Body of pancreas (tissue), 4 donors: Measurements from ENCODE around the gene ACACB.

Experiments
- CTCF ChIP-seq, 7 experiments: fragments of 450-650 bp in 4 of 7; fragments of 200-600 bp in 3 of 7; sonication (generic) in 3 of 7; IDR thresholded peaks; one replicate each; pipeline ENCODE4 v1.5.1; 2016 to 2019; ENCODE audit warnings: antibody characterized with exemption in 7 of 7
- POLR2A ChIP-seq, 3 donors: fragments of 450-650 bp; IDR thresholded peaks; one replicate each; pipeline ENCODE4 v1.6.1; 2016; ENCODE audit warnings: antibody characterized with exemption in 3 of 3, mild to moderate bottlenecking in 2 of 3

GRCh38 chr12:109134186-109134917 is 18.0 kb downstream of the ACACB start:
- TF ChIP-seq CTCF (IDR thresholded peaks at IDR 0.05) (peak; percentile 30 to 61 (median 50)), POLR2A (IDR thresholded peaks at IDR 0.05) (no peak)
